ENCODE results near the gene KIF19. TPM values are rescaled to one million over a fixed set of nuclear protein-coding genes. Genes with fewer than 3 reads are reported as not detected.
"Not testable (repeated sequence)": the region's sequence is repeated elsewhere in the genome, so short reads cannot be mapped to it uniquely, and the experiment has no call there.

KIF19 gene
- total RNA-seq, 1 donor: 1.2 TPM

GRCh38 chr17:74393346-74393942 is 67.4 kb downstream of the KIF19 start:
- Histone ChIP-seq H3K27me3 (ENCODE audit: insufficient read depth, low read length) (no peaks in the 10 kb centered on the region), H3K4me3 (ENCODE audit: low read length) (no peak overlapping the region), H3K9me3 (ENCODE audit: low read depth, low read length) (no peaks in the 10 kb centered on the region), H3K4me1 (ENCODE audit: insufficient read depth, low read length) (peaks cover 11% of the 10 kb centered on the region)

GRCh38 chr17:74394275-74394950 is 68.4 kb downstream of the KIF19 start:
- Histone ChIP-seq H3K27me3 (ENCODE audit: insufficient read depth, low read length) (no peaks in the 10 kb centered on the region), H3K4me1 (ENCODE audit: insufficient read depth, low read length) (peaks cover 11% of the 10 kb centered on the region), H3K9me3 (ENCODE audit: low read depth, low read length) (no peaks in the 10 kb centered on the region), H3K4me3 (ENCODE audit: low read length) (no peak overlapping the region)

GRCh38 chr17:74394977-74395376 is 69.0 kb downstream of the KIF19 start:
- H3K4me3 ChIP-seq (ENCODE audit: low read length): no peak overlapping the region
- no peaks in the 10 kb centered on the region for H3K27me3 ChIP-seq (ENCODE audit: insufficient read depth, low read length)
- no peaks in the 10 kb centered on the region for H3K9me3 ChIP-seq (ENCODE audit: low read depth, low read length)
- H3K4me1 ChIP-seq (ENCODE audit: insufficient read depth, low read length): peaks cover 11% of the 10 kb centered on the region

- H3K27me3 ChIP-seq (ENCODE audit: insufficient read depth, low read length): no peaks in the 10 kb centered on the region
- H3K4me3 ChIP-seq (ENCODE audit: low read length): no peak overlapping the region
- H3K9me3 ChIP-seq (ENCODE audit: low read depth, low read length): no peaks in the 10 kb centered on the region
- peaks cover 6% of the 10 kb centered on the region for H3K4me1 ChIP-seq (ENCODE audit: insufficient read depth, low read length)
Measured at GRCh38 chr17:74396567-74396966, 70.5 kb downstream of the KIF19 start.

- Histone ChIP-seq H3K27me3 (ENCODE audit: insufficient read depth, low read length) (no peaks in the 10 kb centered on the region), H3K4me1 (ENCODE audit: insufficient read depth, low read length) (no peaks in the 10 kb centered on the region), H3K9me3 (ENCODE audit: low read depth, low read length) (no peaks in the 10 kb centered on the region)
Measured at GRCh38 chr17:74402048-74402447, 76.0 kb downstream of the KIF19 start.

GRCh38 chr17:74403512-74404137 is 77.6 kb downstream of the KIF19 start:
- H3K4me1 ChIP-seq (ENCODE audit: insufficient read depth, low read length): no peaks in the 10 kb centered on the region
- H3K27me3 ChIP-seq (ENCODE audit: insufficient read depth, low read length): no peaks in the 10 kb centered on the region
- H3K4me3 ChIP-seq (ENCODE audit: low read length): no peak overlapping the region
- H3K9me3 ChIP-seq (ENCODE audit: low read depth, low read length): no peaks in the 10 kb centered on the region

More at GRCh38 chr17:74402048-74402447, 76.0 kb downstream of the KIF19 start:
- no peak overlapping the region for H3K4me3 ChIP-seq (ENCODE audit: low read length)

GRCh38 chr17:74404218-74404617 is 78.2 kb downstream of the KIF19 start:
- H3K4me3 ChIP-seq (ENCODE audit: low read length): no peak overlapping the region
- H3K9me3 ChIP-seq (ENCODE audit: low read depth, low read length): no peaks in the 10 kb centered on the region
- no peaks in the 10 kb centered on the region for H3K27me3 ChIP-seq (ENCODE audit: insufficient read depth, low read length)
- H3K4me1 ChIP-seq (ENCODE audit: insufficient read depth, low read length): no peaks in the 10 kb centered on the region

GRCh38 chr17:74404789-74405188 is 78.8 kb downstream of the KIF19 start:
- Histone ChIP-seq H3K27me3 (ENCODE audit: insufficient read depth, low read length) (no peaks in the 10 kb centered on the region), H3K4me3 (ENCODE audit: low read length) (no peak overlapping the region), H3K4me1 (ENCODE audit: insufficient read depth, low read length) (no peaks in the 10 kb centered on the region), H3K9me3 (ENCODE audit: low read depth, low read length) (no peaks in the 10 kb centered on the region)

- H3K4me3 ChIP-seq (ENCODE audit: low read length); H3K27me3 ChIP-seq (ENCODE audit: insufficient read depth, low read length); H3K4me1 ChIP-seq (ENCODE audit: insufficient read depth, low read length); H3K9me3 ChIP-seq (ENCODE audit: low read depth, low read length): not testable (repeated sequence)
Measured at GRCh38 chr17:74405311-74405710, 79.3 kb downstream of the KIF19 start.

Other genes starting within 250 kb of the KIF19 start
- gene RPL38, start 122.5 kb upstream of the KIF19 start, total RNA-seq: 976 TPM
- 8.5 TPM for gene TTYH2, start 112.7 kb upstream of the KIF19 start, total RNA-seq
- gene DNAI2, start 52.0 kb upstream of the KIF19 start, total RNA-seq: 0.21 TPM
- gene BTBD17, start 35.6 kb downstream of the KIF19 start, total RNA-seq: not detected
- not detected for gene GPR142, start 41.3 kb downstream of the KIF19 start, total RNA-seq
- gene GPRC5C, start 105.9 kb downstream of the KIF19 start, total RNA-seq: 0.31 TPM
- gene CD300A, start 140.4 kb downstream of the KIF19 start, total RNA-seq: 20.8 TPM
- gene CD300LB, start 205.2 kb downstream of the KIF19 start, total RNA-seq: 44.3 TPM
- 10.9 TPM for gene CD300C, start 219.9 kb downstream of the KIF19 start, total RNA-seq
- 0.73 TPM for gene CD300H, start 241.3 kb downstream of the KIF19 start, total RNA-seq

Measured in mononuclear cell (primary cell).